HepG2 (cell line): Measurements from ENCODE around the gene TM4SF1. TPM values are rescaled to one million over a fixed set of nuclear protein-coding genes. Genes with fewer than 3 reads are reported as not detected.
A peak's percentile ranks its signal among the peaks of the same experiment; 100 is the strongest.

ENCODE experiments used
- AKAP8 ChIP-seq: sonication (generic); formaldehyde crosslinking; IDR thresholded peaks from 2 replicates; pipeline ENCODE4 v1.5.1; 2020; ENCODE audit warnings: mild to moderate bottlenecking, missing genetic modification reagents
- BRF2 ChIP-seq: sonication (generic); formaldehyde crosslinking; IDR thresholded peaks from 2 replicates; pipeline ENCODE4 v1.8.1; 2022; ENCODE audit warnings: mild to moderate bottlenecking, missing genetic modification reagents
- CEBPB ChIP-seq: IDR thresholded peaks from 2 replicates; pipeline ENCODE4 v1.6.1; 2011; ENCODE audit warnings: low read depth, low read length, improper control_type of control experiment, borderline replicate concordance
- CEBPG ChIP-seq: IDR thresholded peaks from 2 replicates; pipeline ENCODE4 v1.6.1; 2016
- CSRNP2 ChIP-seq: sonication (generic); formaldehyde crosslinking; conservative IDR thresholded peaks from 2 replicates; pipeline ENCODE4 v1.8.0; 2022; ENCODE audit warnings: low read depth, missing genetic modification reagents
- DRAP1 ChIP-seq: IDR thresholded peaks from 2 replicates; pipeline ENCODE4 v1.6.1; 2016; ENCODE audit warnings: missing genetic modification reagents, missing compliant biosample characterization
- GABPB1 ChIP-seq: IDR thresholded peaks from 2 replicates; pipeline ENCODE4 v1.6.1; 2016; ENCODE audit warnings: mild to moderate bottlenecking, missing genetic modification reagents, moderate library complexity, missing compliant biosample characterization
- GPN1 ChIP-seq: sonication (generic); formaldehyde crosslinking; IDR thresholded peaks from 2 replicates; pipeline ENCODE4 v1.5.1; 2020; ENCODE audit warnings: missing genetic modification reagents, borderline replicate concordance
- HCFC1 ChIP-seq: fragments of 150-350 bp; IDR thresholded peaks from 2 replicates; pipeline ENCODE4 v1.6.1; 2014; ENCODE audit warnings: low read depth, low read length
- KDM6A ChIP-seq: IDR thresholded peaks from 2 replicates; pipeline ENCODE4 v1.6.1; 2016; ENCODE audit warnings: low read depth
- NCOA1 ChIP-seq: sonication (generic); formaldehyde crosslinking; IDR thresholded peaks from 2 replicates; pipeline ENCODE4 v1.9.0; 2021; ENCODE audit warnings: missing genetic modification reagents
- POLR2AphosphoS2 ChIP-seq: IDR thresholded peaks from 2 replicates; pipeline ENCODE4 v1.6.1; 2011; ENCODE audit warnings: low read depth, low read length, improper control_type of control experiment
- PREB ChIP-seq: sonication (generic); formaldehyde crosslinking; IDR thresholded peaks from 2 replicates; pipeline ENCODE4 v1.4.0; 2020; ENCODE audit warnings: missing genetic modification reagents
- REPIN1 ChIP-seq: sonication (generic); formaldehyde crosslinking; IDR thresholded peaks from 2 replicates; pipeline ENCODE4 v1.8.0; 2022; ENCODE audit warnings: missing genetic modification reagents, low read depth, mild to moderate bottlenecking, borderline replicate concordance
- SIX4 ChIP-seq: sonication (generic); formaldehyde crosslinking; IDR thresholded peaks from 2 replicates; pipeline ENCODE4 v1.4.0; 2020; ENCODE audit warnings: missing genetic modification reagents
- SMARCE1 ChIP-seq: fragments of 450-650 bp; IDR thresholded peaks from 2 replicates; pipeline ENCODE4 v1.6.1; 2017; ENCODE audit warnings: borderline replicate concordance
- TAF1 ChIP-seq: sonication (generic); formaldehyde crosslinking; IDR thresholded peaks from 2 replicates; pipeline ENCODE4 v1.4.0; 2020; ENCODE audit warnings: missing genetic modification reagents
- TEF ChIP-seq: sonication (generic); formaldehyde crosslinking; IDR thresholded peaks from 2 replicates; pipeline ENCODE4 v1.5.0; 2020; ENCODE audit warnings: missing genetic modification reagents
- TFDP2 ChIP-seq: sonication (generic); formaldehyde crosslinking; IDR thresholded peaks from 2 replicates; pipeline ENCODE4 v1.4.0; 2020; ENCODE audit warnings: missing genetic modification reagents
- ZFAT ChIP-seq: sonication (generic); formaldehyde crosslinking; conservative IDR thresholded peaks from 2 replicates; pipeline ENCODE4 v1.8.1; 2023; ENCODE audit warnings: missing genetic modification reagents, inconsistent platforms
- ZNF207 ChIP-seq: fragments of 450-650 bp; IDR thresholded peaks from 2 replicates; pipeline ENCODE4 v1.6.1; 2016; ENCODE audit warnings: antibody characterized with exemption, borderline replicate concordance
- ZNF274 ChIP-seq: sonication (generic); formaldehyde crosslinking; IDR thresholded peaks from 2 replicates; pipeline ENCODE4 v1.5.1; 2020; ENCODE audit warnings: mild to moderate bottlenecking, missing genetic modification reagents
- ZNF3 ChIP-seq: IDR thresholded peaks from 2 replicates; pipeline ENCODE4 v1.7.0; 2017; ENCODE audit warnings: inconsistent platforms
- ZNF451 ChIP-seq: sonication (generic); formaldehyde crosslinking; IDR thresholded peaks from 2 replicates; pipeline ENCODE4 v1.5.0; 2020; ENCODE audit warnings: mild to moderate bottlenecking, missing genetic modification reagents
- ZNF552 ChIP-seq: sonication (generic); formaldehyde crosslinking; IDR thresholded peaks from 2 replicates; pipeline ENCODE4 v1.9.0; 2022; ENCODE audit warnings: missing genetic modification reagents, mild to moderate bottlenecking, borderline replicate concordance
- ZNF768 ChIP-seq: sonication (generic); formaldehyde crosslinking; IDR thresholded peaks from 2 replicates; pipeline ENCODE4 v1.4.0; 2020; ENCODE audit warnings: missing genetic modification reagents
- ZNF816 ChIP-seq: sonication (generic); formaldehyde crosslinking; IDR thresholded peaks from 2 replicates; pipeline ENCODE4 v1.8.0; 2022; ENCODE audit warnings: missing genetic modification reagents, mild to moderate bottlenecking, borderline replicate concordance
- polyA plus RNA-seq, 8 experiments: library from polyadenylated mRNA; depleted of rRNA in 3 of 8; stranded (reverse) in 7 of 8; unstranded in 1 of 8; fragments of >200 nt; fragmentation: Illumina TruSeq in 4 of 8; extraction: Trizol in 4 of 8; gene quantifications; 2 replicates each; pipeline versions ENCODE4 v1.2.1 to v1.2.3, GENCODE V29; 2011 to 2016; ENCODE audit warnings: low read depth in 4 of 8, missing spikeins in 1 of 8, mixed read lengths in 1 of 8; ENCODE audit not compliant: insufficient read depth in 1 of 8
- total RNA-seq, 5 experiments: library from RNA; depleted of rRNA; stranded (reverse); fragments of >200 nt; fragmentation: Illumina TruSeq; extraction: Trizol; gene quantifications; 2 replicates each; pipeline ENCODE4 v1.2.3, GENCODE V29; 2016; ENCODE audit warnings: low read depth in 1 of 5

Gene TM4SF1
- total and polyA plus RNA-seq, 2 of the 13 experiments (the other 11 are each of a cell fraction or from before 2014, with no cell fraction given): 431 to 1,359 TPM

- TF ChIP-seq CSRNP2 (CRISPR knock-in tag) (no peak), DRAP1 (no peak), GABPB1 (CRISPR knock-in tag) (peak; percentile 71), KDM6A (CRISPR knock-in tag) (peak; percentile 95), CEBPB (peak; percentile 98), ZNF816 (CRISPR knock-in tag) (no peak), NCOA1 (CRISPR knock-in tag) (peak; percentile 82; the same call in 1 of the 2 replicates), TEF (no peak), SMARCE1 (peak; percentile 98), ZNF274 (CRISPR knock-in tag) (no peak), ZNF768 (no peak), HCFC1 (no peak), AKAP8 (CRISPR knock-in tag) (no peak), BRF2 (CRISPR knock-in tag) (no peak), GPN1 (no peak), POLR2AphosphoS2 (no peak), REPIN1 (CRISPR knock-in tag) (peak; percentile 50; the same call in 1 of the 2 replicates), TFDP2 (CRISPR knock-in tag) (no peak), ZNF552 (CRISPR knock-in tag) (no peak), ZNF3 (CRISPR knock-in tag) (no peak; the same call in 1 of the 2 replicates), CEBPG (peak; percentile 95), ZNF451 (CRISPR knock-in tag) (no peak), TAF1 (no peak), SIX4 (peak; percentile 78; the same call in 1 of the 2 replicates), ZNF207 (no peak), PREB (CRISPR knock-in tag) (no peak), ZFAT (CRISPR knock-in tag) (no peak)
Measured at GRCh38 chr3:149401212-149401925, 23.9 kb upstream of the TM4SF1 start (continued).
